22Rv1 (cell line): Measurements from ENCODE around the gene OR52E2.
"Not testable (repeated sequence)": the region's sequence is repeated elsewhere in the genome, so short reads cannot be mapped to it uniquely, and the experiment has no call there.

Experiments used
- H3K27ac ChIP-seq: fragments of 450-650 bp; 2 replicates; pipeline ENCODE4 v1.5.1; 2017
- CTCF ChIP-seq: fragments of 450-650 bp; IDR thresholded peaks from 2 replicates; pipeline ENCODE4 v1.5.1; 2017; ENCODE audit warnings: mild to moderate bottlenecking
- ZFX ChIP-seq: fragments of 450-650 bp; IDR thresholded peaks from 2 replicates; pipeline ENCODE4 v1.6.1; 2017; ENCODE audit warnings: antibody characterized with exemption, borderline replicate concordance

The OR52E2 gene

GRCh38 chr11:5083602-5084001 lies 24.2 kb upstream of the OR52E2 start:
- TF ChIP-seq CTCF (no peak), ZFX (no peak)
- no peak overlapping the region for H3K27ac ChIP-seq

GRCh38 chr11:5081405-5081804 lies 22.0 kb upstream of the OR52E2 start:
- no peak overlapping the region for H3K27ac ChIP-seq
- no peak for TF ChIP-seq CTCF
- TF ChIP-seq ZFX: no peak

- TF ChIP-seq CTCF (no peak), ZFX (no peak)
- H3K27ac ChIP-seq: no peak overlapping the region
Observed at GRCh38 chr11:5071799-5072198, 12.4 kb upstream of the OR52E2 start.

- TF ChIP-seq ZFX: no peak
- no peak for TF ChIP-seq CTCF
- H3K27ac ChIP-seq: no peak within 1 kb of the TSS
Observed at GRCh38 chr11:5069272-5069671, 9.8 kb upstream of the OR52E2 start, which contains the start of gene OR52E1. OR52E1 (plus strand) TSS chr11:5069572.

- TF ChIP-seq ZFX (no peak), CTCF (no peak)
- no peak overlapping the region for H3K27ac ChIP-seq
Observed at GRCh38 chr11:5065027-5065426, 5.6 kb upstream of the OR52E2 start.

GRCh38 chr11:5058679-5059078 lies 748 bp downstream of the OR52E2 start:
- not testable (repeated sequence) for H3K27ac ChIP-seq

GRCh38 chr11:5046754-5047330 lies 12.6 kb downstream of the OR52E2 start:
- TF ChIP-seq CTCF (no peak), ZFX (no peak)
- no peak overlapping the region for H3K27ac ChIP-seq

- TF ChIP-seq CTCF (no peak), ZFX (no peak)
- no peak within 1 kb of the TSS for H3K27ac ChIP-seq
Observed at GRCh38 chr11:5046226-5046625, 13.2 kb downstream of the OR52E2 start, which contains the start of gene OR52J3. OR52J3 (plus strand) TSS chr11:5046526; CDS start chr11:5046526, 0 bp downstream.
